ENCODE measurements around the gene ADIPOR2.

Gene ADIPOR2

GRCh38 chr12:1801303-1801975 lies 110.6 kb downstream of the ADIPOR2 start:
- DNase-seq, result no peak

DNA sequence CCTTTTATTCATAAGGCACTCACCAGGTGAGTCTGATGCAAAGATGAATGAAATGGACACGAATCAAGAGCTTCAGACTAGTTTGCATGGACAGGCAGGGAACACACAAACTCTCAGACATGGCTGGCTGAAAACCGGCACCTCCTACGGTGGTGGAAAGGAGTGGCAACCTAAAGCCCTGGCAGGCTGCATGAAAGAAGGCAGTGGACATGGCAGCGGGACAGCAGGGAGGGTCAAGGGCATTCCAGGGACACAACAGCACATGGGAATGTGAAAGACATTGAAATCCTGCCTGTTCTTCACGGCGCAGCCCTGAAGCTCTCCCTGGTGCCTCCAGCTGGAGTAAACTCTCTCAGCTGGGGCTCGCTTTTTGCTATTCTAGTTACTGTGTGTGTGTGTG lies 112.9 kb downstream of the ADIPOR2 start:
- no peak for DNase-seq

- peak; percentile 94 for DNase-seq
These were observed 113.9 kb downstream of the ADIPOR2 start for GRCh38 chr12:1804545-1805332.

GRCh38 chr12:1805441-1806081 lies 114.7 kb downstream of the ADIPOR2 start:
- DNase-seq, result no peak

DNA sequence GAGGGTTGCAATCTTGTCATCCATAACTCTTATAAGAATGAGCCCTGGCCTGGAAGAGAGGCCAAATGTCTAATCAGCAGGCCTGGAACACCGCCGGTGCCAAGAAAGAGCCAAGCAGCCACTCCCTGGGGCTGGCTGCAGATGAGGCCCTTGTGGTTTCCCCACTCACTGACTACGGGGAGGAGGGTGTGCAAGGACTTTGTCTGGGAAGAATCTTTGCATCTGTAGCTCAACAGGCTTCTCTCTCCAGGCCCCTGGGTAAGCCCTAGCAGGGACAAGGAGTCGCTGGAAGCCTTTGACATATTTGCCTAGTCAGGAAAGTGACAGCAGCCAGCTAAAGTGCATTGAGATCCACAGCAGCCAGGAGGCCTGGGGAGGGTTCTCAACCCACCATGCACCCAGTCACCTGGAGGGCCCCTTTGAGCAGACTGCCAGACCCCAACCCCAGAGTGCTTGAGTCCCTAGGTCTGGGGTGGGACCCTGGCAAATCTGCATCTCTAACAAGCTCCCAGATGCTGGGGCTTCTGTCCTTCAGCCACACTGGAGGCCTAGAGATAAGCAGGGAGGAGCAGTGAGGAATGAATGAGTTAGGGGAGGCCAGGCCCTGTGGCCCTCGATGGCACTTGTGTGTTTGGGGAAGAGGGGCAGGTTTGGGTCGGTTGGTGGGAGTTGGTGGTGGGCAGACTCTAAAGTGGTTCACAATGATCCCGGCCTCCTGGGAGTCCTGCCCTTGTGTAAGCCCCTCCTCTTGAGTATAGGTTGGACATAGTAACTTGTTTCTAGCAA lies 115.6 kb downstream of the ADIPOR2 start:
- no peak for DNase-seq

DNA sequence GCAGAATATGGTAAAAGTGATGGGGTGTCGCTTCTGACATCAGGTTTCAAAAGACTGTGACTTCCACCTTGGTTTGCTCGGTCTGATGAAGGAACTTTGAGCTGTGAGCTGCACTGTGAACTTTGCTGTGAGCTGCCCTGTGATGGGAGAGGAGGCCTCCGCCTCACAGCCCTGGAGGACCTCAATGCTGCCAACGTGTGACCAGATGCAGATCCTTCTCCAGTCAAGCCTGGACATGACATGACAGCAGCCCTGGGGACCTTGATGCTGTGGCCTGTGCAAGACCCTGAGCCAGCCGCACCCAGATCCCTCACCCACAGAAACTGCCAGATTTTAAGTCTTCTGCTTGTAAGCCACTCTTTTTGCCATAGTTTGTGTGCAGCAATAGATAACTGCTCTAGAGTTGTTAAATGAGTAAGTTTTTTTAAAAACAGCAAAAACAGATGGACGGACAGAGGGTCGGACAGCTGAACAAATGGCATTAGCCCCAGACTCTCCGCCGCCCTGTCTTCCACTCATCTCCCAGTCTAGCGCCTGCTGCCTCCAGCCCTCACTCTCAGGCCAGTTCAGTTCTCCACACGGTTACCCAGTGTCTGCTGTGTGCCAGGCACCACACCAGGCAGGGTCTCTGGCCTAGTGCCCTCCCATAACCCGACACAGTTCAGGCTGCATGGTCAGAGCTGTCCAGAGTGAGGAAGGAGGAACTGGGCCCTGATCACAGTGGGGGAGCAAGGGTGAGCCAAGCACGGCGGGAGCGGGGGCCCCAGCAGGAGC lies 116.4 kb downstream of the ADIPOR2 start:
- DNase-seq, result no peak

DNA sequence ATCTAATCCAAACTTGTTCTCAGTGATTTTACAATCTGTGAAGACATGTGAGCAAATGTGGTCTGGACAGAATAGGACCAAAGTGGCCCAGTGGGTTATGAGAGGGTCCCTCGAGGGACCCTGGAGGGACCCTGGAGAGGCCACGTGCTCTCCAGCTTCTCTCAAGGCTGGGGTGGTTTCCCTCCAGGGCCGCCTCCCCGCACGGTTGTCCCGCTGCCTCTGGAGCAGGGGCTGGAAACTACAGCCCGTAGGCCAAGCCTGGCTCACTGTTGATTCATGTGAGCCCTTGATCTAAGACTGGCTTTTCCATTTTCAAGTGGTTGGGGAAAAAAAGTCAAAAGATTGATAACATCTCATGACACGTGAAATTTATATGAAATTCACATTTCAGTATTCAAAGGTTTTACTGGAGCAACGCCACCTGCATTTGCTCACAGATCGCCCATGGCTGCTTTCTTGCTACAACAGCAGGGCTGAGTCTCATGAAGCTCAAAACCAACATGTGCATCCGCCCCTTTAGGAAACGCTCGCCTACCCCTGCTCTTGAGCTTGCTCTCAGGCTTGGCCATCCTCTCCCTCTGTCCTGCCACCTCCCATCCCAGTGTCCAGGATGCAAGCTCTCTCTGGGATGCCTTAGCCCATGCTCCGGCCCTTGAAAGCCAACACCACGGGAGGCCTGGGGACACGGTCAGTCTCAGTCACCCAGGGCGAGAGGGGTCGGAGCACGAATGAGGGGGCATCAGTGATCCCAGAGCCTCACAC lies 117.3 kb downstream of the ADIPOR2 start:
- DNase-seq, result no peak

GRCh38 chr12:1808798-1809480 lies 118.1 kb downstream of the ADIPOR2 start:
- DNase-seq, result no peak

DNA sequence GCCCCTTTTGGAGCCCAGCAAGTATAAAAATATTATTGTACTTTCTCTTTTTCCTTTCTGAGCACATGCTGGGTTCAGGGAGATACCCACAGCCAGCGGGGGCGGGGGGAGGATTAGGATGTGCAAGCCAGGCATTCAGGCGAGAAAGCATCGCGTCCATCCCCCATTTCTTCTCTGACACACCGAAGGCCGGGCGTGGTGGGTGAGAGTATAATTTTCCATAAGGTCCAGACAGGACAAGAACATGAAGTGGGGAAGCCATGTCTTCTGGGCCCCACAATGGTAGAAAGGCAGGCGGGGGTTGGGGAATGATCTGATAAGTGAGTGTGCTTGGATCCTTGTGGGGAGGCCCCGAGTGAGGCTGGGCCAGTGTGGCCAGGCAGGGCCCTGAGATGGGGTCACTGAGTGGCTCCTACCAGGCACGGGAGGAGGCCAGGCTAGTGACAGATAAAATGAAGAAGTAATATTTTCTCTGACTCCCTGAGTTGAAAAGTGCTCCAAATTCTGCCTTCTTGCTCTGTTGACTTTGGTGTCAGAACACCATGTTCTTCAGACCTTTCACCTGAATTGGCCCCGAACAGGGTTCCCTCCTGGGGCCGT lies 118.8 kb downstream of the ADIPOR2 start:
- DNase-seq, result no peak

DNA sequence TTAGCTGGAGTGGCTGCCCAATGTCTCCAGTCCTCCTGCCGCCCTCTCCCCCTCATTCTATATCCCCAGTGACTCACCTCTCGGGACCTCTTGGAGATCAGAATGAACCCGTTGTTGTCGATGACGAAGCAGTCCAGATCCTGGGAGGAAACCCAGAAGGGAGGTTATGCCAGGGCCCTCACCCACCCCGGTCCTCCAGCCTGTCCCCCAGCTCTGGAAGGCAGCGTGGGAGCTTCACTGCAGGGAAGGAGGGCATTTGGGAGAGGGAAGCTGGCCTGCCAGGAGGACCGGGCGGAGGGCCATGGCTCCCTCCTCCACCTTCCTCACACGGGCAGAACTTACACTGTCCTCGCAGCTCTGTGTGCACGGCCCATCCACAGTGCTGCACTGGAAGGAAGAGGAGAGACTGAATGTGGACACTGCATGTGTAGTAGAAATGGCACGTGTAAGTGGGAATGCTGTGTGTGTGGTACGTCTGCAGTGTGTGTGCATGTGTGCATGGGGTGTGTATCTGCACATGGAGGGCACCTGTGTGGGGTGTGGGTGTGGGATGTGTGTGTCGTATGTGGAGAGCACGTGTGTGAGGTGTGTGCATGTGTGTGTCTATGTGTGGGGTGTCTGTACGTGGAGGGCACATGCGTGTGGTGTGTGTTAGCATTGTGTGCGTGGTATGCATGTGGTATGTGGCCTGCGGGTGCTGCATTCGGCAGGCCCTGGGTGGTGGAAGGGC lies 119.5 kb downstream of the ADIPOR2 start:
- DNase-seq, result no peak

DNA sequence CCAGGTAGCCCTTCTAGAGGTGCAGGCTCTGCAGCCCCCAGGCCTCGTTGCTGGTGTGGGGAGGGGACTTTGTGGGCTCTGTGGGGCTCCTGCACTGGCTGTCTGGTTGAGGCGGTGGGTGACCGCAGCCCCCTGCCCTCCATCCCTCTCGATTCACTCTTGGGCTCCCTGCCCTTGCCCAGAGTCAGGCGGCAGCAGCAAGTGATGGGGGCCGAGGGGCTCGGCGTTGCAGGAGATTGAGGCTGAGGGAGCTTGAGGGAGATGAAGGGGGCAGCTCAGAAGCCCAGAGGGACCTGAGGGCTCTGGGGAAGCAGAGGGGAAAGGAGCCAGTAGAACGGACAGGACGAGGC lies 120.0 kb downstream of the ADIPOR2 start:
- DNase-seq, result no peak

GRCh38 chr12:1811281-1811947 lies 120.5 kb downstream of the ADIPOR2 start:
- DNase-seq, result no peak

DNA sequence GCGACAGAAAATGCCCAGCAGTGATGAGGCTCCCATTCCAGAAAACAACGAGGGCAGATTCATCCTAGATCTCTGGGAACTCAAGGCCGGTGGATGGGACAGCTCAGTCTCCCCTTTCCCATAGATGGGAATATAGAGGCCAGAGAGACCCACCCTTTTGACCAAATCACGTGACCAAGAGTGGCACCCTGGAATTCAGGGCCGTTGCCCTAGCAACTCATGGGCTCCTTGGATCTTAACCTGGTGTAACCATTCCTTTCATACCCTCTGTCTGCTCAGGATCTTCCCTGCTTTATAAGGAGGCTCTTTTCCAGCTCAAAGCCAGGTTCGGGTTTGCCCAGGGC lies 121.0 kb downstream of the ADIPOR2 start:
- no peak for DNase-seq

DNA sequence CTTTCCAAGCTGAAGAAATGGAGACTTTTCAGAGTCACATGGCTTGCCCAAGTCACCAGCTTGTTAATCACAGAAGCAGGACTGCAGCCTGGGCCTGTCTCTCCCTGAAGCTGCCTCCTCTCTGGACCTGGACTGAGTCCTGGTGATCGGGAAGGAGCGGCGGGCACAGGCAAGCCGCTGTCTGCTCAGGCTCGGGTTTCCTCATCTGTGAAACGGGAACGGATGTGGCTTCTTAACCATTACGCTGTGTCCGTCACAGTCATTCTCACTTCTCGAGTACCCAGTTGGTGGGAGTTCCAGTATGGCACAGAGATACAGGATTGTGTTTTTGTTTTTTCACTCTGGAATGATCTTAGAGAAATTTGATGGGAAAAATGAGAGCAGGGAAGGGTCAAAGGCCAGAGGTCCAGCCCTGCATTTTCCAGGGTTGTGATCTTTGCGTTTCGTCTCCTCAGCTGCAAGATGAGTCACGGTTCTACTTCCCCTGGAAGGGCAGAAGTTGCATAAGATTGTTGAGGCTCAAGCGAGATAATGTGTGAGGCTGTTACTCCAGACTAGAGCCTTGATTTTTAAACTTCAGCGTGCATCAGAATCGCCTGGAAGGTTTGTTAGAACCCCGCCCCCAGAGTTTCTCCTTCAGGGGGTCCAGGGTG lies 121.9 kb downstream of the ADIPOR2 start:
- no peak for DNase-seq

DNA sequence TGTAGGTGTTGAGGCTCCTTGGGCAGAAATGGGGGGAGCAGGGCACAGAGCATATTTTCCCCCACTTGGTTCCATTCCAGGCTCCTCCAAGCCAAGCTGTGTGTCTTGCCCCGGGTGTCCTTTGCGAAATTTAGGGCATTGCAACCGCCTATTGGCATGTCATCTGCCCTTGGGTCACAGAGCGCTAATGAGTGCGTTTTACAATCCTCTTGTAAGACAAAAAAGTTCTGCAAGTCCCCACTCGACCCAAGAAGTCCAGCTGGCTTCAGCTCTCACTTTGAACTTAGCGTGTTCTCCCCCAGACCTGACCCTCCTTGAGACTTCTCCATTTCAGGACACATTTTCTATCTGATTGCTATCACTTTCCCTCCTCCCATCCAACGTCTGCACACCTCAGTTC lies 123.4 kb downstream of the ADIPOR2 start:
- no peak for DNase-seq

- DNase-seq, result no peak
These were observed 124.2 kb downstream of the ADIPOR2 start for GRCh38 chr12:1815108-1815507.

DNA sequence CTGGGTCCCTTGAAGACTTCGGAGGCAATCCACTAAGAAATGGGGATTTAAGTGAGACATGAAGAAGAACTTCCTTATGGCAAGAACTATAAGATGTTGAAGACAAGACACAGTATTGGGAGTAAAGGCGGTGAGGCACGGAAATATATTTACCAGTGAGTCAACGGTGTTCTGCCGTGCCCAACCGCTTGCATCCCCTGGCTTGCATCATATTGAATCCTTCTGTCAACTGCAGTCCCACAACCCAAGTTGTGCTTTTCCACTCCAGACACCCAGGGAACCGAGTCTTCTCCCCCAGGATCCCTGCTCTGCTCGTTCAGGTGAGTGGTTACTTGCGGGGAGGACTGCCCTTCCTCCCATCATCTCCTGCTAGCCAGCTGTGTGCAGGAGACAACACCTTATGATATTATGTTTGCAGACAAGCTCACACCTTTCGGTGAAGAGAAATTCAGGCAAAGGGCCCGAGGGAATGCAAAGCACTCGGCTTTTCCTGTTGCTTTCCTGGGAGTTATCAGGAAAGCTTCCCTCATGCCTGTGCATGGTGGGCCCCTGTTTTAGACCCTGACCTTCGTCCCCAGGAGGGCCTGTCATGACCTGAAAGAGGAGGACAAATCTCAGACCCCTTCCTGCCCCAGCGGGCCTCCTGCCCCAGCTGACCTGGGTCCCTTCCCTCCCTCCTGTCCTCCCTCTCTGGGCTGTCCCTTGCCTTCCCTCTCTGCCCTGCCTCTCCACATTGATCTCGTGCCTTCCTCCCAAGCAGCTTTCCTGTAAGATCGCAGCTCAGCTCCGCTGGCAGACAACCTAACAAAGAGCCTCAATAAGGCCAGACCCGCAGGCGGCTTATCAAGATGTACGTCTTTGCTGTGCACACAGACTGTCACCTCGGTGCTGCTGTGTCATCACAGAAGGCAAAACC lies 125.2 kb downstream of the ADIPOR2 start:
- no peak for DNase-seq

Data from islet precursor cell (in vitro differentiated cells).